GM21717 (cell line): ENCODE data around the gene ROPN1.

Experiments used
- ATAC-seq: cut with Tn5 transposase; IDR thresholded peaks from one replicate; pipeline ENCODE4 v1.9.1; 2021; ENCODE audit warnings: mild to moderate bottlenecking, moderate library complexity; ENCODE audit not compliant: unreplicated experiment

Gene ROPN1

DNA sequence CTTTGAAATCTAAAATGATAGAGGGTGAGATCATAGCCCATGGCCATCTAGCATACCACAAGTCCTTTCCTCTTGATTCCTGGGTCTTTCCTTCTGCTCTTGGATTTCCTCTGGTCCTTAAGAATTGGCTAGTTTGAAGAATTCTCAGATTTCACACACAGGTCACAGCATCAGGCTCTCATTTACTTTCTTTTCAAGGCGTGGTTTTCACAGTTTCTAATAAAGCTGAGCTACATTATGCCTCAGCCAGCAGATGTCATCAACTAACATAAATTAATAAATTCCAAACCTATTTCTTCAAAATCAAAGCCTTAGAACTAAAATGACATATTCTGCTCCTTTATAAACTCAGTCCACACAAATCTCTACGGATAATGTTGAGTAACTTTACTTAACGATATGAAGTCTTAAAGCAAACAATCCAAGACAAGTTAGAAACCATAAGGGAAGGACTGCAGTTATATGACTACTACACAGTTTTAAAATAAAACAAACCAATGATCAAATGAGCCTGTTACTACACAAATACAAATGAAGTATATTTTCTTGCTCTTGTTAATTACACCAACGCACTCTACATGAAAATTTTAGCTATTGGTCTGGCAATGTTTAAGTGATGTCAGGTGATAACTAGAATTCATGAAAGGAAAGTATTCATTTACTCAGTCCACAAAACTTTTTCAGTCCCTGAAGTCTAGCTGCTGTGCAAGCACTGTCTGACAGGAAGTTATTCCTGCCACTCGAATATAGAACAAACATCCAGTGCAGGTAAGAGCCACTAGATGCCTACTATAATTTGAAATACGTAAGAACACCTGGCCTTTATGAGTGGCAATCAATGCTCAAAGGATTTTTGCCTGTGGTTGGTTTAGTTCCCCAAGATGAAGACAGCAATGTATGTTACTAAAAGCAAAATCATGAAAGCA is 40.1 kb downstream of the ROPN1 start:
- ATAC-seq = no peak

GRCh38 chr3:123949641-123950040 is 42.3 kb downstream of the ROPN1 start:
- no peak for ATAC-seq

DNA sequence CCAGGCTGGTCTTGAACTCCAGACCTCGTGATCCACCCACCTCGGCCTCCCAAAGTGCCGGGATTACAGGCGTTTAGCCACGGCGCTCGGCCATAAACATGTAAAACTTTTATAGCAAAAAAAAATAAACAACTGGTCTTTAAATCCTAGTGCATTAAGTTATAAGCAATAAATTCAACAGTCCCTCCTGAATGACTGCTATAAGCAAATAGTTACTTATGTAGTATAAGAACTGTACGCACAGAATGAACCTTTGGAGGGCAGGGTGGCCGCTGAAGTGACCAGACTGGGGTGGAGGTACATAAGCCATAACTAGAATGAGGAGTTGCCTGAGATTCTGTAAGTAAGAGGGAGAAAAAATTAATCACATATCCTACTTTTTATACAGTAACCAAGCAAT is 43.5 kb downstream of the ROPN1 start:
- ATAC-seq = no peak

DNA sequence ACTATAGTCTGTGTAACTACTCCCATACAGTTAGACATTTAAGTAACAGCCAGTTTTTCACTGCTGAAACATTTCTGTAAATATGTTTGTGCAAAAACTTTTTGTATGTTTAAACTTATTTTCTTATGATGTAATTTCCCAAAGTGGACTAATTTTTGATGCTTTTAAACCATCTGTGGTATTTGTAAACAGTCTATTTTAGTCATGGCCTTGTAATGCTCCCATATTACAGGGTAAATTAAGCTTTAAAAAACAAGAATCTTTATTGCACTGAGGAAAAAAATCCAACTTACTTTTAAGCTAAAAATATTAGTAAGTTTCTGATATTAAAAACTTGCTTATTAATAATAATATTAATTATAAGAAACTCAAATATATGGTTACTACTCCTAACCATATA is 44.4 kb downstream of the ROPN1 start:
- ATAC-seq = no peak

DNA sequence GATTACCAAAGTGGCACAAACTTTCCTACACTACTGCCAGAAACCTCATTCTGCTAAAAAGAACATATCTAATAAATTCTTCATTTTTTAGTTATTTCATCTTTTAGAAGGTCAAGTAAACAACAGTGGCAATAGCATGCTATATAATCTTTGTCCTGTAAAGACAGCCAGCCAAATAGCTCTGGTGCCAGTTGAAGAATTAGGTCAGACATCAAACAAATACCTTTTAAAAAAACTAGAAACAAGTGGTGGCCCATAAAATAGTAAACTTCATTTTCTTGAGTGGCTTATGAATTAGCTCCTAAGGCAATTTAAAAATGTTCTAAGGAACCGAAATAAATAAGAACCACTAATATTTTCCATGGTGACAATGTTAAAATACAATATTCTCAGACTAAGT is 50.4 kb downstream of the ROPN1 start:
- ATAC-seq = no peak

DNA sequence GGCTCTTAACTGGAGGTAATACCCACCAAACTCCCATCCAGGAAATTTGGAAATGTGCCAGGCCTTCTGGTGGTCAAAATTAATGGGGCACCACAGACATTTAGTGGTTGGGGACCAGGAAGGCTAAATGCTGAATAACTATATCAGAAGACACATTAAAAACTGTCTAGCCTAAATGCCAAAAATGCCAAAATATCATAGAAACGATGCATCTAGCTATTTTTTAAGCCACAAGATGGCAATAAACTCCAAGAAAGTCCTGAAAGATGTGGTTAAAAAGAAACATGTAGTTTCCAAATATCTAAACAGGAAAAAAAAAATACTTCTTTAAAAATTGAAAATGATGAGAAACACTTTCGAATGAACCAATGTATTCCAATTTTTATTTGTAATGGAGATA is 50.8 kb downstream of the ROPN1 start:
- ATAC-seq = no peak

DNA sequence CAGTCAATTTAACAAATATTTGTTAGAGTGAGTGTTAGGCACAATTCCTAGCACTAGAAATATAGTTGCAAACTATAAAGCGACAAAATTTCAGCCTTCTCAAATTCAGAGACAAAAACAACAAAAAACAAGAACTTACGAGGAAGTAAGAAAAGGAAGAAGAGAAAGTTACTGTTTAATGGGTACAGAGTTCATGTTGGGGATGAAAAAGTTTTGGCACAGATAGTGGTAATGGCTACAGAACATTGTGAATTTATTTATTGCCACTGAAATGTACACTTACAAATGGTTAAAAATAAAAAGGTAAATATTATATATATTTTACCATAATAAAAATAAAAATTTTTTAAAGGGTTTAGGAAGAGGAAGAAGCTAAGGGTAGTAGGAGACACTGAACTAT is 52.2 kb downstream of the ROPN1 start:
- ATAC-seq = no peak

DNA sequence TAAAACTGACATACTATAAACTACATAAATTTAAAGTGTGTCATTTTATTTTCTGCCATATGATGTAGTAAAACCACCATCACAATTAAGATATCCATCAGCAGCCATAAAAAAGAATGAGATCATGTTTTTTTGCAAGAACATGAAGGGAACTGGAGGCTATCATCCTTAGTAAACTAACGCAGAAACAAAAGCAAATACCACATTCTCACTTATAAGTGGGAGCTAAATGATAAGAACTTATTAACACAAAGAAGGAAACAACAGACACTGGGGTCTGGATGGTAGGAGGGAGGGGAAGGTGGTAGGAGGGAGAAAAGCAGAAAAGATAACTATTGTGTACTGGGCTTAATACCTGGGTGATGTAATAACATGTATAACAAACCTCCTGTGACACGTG is 55.5 kb downstream of the ROPN1 start:
- no peak for ATAC-seq

DNA sequence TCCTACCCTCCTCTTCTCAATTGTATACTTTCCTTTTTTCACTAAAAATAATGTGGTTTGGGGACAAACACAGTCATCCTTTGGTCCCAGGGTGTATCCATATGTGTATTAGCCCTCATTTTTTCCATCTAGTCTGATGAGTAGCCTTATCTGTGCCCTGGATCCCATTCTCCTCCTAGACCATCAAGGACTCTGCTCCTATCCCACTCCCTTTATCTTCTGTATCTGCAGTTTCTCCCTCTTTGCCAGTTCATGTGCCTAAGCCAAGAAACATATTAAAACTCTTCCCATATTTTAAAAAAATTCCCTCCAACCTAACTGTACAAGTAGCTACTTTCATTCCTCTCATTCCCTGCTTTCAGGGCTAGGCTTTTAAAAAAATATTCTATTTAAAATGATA is 56.1 kb downstream of the ROPN1 start:
- ATAC-seq = no peak

DNA sequence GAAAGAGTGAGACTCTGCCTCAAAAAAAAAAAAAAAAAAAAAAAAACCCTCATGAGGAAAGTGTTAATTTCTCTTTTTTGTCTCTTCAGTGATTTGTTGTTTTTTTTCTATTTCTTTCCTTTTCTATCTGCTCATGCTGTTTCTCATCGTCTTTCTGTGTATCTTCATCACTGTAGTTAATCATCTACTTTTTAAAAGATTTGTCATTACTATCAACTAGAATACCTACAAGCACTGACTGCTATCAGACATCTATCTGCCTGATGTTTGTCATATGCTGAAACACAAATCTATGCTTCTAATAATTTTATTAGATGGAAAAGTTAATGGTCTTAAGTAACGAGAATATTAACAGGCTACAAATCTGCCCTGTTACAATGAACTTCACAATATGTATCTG is 57.7 kb downstream of the ROPN1 start:
- no peak for ATAC-seq

DNA sequence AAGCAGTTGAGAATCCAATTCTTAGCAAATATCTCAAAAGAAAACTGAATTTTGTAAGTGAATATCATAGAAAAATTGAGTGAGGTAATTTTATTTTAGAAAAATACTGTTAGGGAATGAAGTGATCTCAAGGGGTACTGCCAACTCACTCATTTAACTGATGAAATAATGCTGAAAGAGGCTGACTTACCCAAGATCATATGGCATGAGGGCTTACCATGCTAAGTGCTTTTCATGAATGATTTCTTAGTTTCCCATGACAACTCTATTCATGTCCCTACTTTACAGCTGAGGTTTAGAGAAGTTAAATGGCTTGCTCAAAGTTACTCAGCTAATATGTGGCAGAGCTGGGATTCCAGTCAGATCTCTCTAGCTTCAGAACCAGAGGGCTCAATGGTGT is 61.5 kb downstream of the ROPN1 start:
- no peak for ATAC-seq

DNA sequence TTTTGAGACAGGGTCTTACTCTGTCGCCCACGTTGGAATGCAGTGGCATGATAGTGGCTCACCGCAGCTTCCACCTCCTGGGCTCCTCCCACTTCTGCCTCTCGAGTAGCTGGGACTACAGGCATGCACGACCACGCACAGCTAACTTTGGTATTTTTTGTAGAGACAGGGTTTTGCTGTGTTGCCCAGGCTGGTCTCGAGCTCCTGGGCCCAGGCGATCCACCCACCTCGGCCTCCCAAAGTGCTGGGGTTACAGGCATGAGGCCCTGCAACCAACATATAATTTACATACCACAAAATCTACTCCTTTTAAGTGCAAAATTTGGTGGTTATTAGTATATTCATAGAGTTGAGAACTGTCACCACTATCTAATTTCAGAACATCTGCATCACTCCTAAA is 62.6 kb downstream of the ROPN1 start:
- ATAC-seq = no peak

GRCh38 chr3:123926396-123926795 is 65.5 kb downstream of the ROPN1 start:
- ATAC-seq = no peak

GRCh38 chr3:123920868-123921267 is 71.1 kb downstream of the ROPN1 start:
- ATAC-seq = no peak

GRCh38 chr3:123920383-123920782 is 71.5 kb downstream of the ROPN1 start:
- ATAC-seq = no peak

- no peak for ATAC-seq
These were observed 72.6 kb downstream of the ROPN1 start for GRCh38 chr3:123919353-123919752.
